Measurements from ENCODE around the gene OCRL. TPM values are rescaled to one million over a fixed set of nuclear protein-coding genes. Genes with fewer than 3 reads are reported as not detected.

The OCRL gene
- total RNA-seq, 1 experiment from 2014 or later = 19.4 TPM

DNA sequence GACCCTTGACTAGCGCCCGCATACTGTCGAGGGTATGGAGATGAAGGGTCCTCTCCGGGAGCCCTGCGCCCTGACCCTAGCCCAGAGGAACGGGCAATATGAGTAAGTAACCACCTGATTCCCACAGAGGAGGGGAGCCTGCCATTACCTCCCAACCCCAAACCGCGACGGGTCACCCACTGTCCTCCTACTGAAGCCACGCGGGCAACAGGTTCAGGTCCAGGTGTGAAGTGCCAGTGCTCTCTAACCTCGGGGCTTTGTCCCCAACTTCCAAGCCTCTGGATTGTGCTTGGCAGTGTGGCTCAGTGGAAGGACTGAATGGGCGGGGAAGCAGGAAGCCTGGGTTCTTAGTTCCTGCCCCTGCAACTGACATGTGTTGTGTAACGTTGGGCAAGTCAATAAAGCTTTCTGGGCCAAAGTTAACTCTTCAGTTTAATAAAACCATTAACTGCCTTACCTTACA is 694 bp downstream of the OCRL start:
- peak; percentile 36 for DNase-seq
- H3K79me2 ChIP-seq (ENCODE audit: low read length) = peaks cover 14% of the 10 kb centered on the region
- H3K9ac ChIP-seq (ENCODE audit: low read length) = peak overlapping the region; percentile 55
- peak overlapping the region; percentile 84 for H3K4me3 ChIP-seq (ENCODE audit: low read length)
- no peaks in the 10 kb centered on the region for H3K27me3 ChIP-seq (ENCODE audit: low read length)
- no peaks in the 10 kb centered on the region for H3F3A ChIP-seq (ENCODE audit: low read length, unreplicated experiment)
- no peaks in the 10 kb centered on the region for H3K36me3 ChIP-seq (ENCODE audit: low read depth, low read length)
- peak overlapping the region; percentile 88 for H3K4me2 ChIP-seq (ENCODE audit: low read length)
- 0 out of 2 replicates have a peak, but pooled peaks cover 6% of the 10 kb centered on the region for H3K4me1 ChIP-seq (ENCODE audit: insufficient read depth, low read length)
- intact Hi-C loops (cut with micrococcal nuclease) = loop anchor here (2.0 kb wide), 1 partner anchor 18 kb away; the partner anchor contains the start of gene SMARCA1
- peak overlapping the region; percentile 76 for H2AFZ ChIP-seq (ENCODE audit: low read length)
- H4K20me1 ChIP-seq (ENCODE audit: low read length) = no peaks in the 10 kb centered on the region
- no peaks in the 10 kb centered on the region for H3K9me3 ChIP-seq (ENCODE audit: low read length)
- BruUV-seq (replicated peaks) = TSS peak; percentile 38
- TF ChIP-seq EZH2 (IDR thresholded peaks at IDR 0.05; ENCODE audit: low read length, unreplicated experiment) (no peak), EZH2phosphoT487 (IDR thresholded peaks at IDR 0.05; ENCODE audit: borderline replicate concordance, low read length) (no peak), CTCF (conservative IDR thresholded peaks at IDR 0.05; ENCODE audit: low read depth, low read length) (no peak)
- ChIA-PET CTCF (no interaction called here), POLR2A (ENCODE audit: unreplicated experiment) (no interaction called here)
- ATAC-seq = peak; percentile 65
- no peaks in the 10 kb centered on the region for H3K9me2 ChIP-seq (replicated peaks; ENCODE audit: low read length)
- 0 out of 2 replicates have a peak overlapping the region, but pooled peaks have one; percentile 23 for H3K27ac ChIP-seq (ENCODE audit: low read length)

DNA sequence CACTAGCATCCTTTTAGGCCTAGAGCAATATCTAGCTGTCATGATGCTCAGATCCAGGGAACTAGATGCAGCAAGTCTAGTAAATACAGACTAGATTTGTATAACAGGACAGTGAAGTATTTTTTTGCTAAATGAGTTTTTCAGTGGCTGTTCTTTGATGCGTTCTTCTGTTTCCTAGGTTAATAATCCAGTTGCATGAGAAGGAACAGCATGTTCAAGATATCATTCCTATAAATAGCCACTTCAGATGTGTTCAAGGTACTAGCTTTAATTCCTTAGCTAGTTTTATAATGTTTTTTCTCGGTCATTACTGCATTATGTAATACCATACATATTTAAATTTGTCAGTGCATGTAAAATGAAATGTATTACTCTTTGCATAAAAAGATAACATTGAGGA is 4.7 kb downstream of the OCRL start:
- no peak overlapping the region for H3K9ac ChIP-seq (ENCODE audit: low read length)
- H3K4me3 ChIP-seq (ENCODE audit: low read length) = no peak overlapping the region
- intact Hi-C loops (cut with micrococcal nuclease) = no loop called here
- H3K4me1 ChIP-seq (ENCODE audit: insufficient read depth, low read length) = 0 out of 2 replicates have a peak, but pooled peaks cover 6% of the 10 kb centered on the region
- BruUV-seq (replicated peaks) = no TSS peak
- TF ChIP-seq EZH2 (IDR thresholded peaks at IDR 0.05; ENCODE audit: low read length, unreplicated experiment) (no peak), EZH2phosphoT487 (IDR thresholded peaks at IDR 0.05; ENCODE audit: borderline replicate concordance, low read length) (no peak), CTCF (conservative IDR thresholded peaks at IDR 0.05; ENCODE audit: low read depth, low read length) (no peak)
- no peak for ATAC-seq
- no peaks in the 10 kb centered on the region for H3F3A ChIP-seq (ENCODE audit: low read length, unreplicated experiment)
- CTCF ChIA-PET = interaction anchor here (0.5 kb wide), 1 partner anchor 23 kb away, joined by 7 read pairs; no protein-coding TSS in a partner anchor
- 0 out of 2 replicates have a peak, but pooled peaks cover 5% of the 10 kb centered on the region for H3K36me3 ChIP-seq (ENCODE audit: low read depth, low read length)
- DNase-seq = no peak
- H3K4me2 ChIP-seq (ENCODE audit: low read length) = no peak overlapping the region
- no peak overlapping the region for H3K27ac ChIP-seq (ENCODE audit: low read length)
- H3K9me2 ChIP-seq (replicated peaks; ENCODE audit: low read length) = no peaks in the 10 kb centered on the region
- H3K27me3 ChIP-seq (ENCODE audit: low read length) = no peaks in the 10 kb centered on the region
- POLR2A ChIA-PET (ENCODE audit: unreplicated experiment) = no interaction called here
- no peaks in the 10 kb centered on the region for H4K20me1 ChIP-seq (ENCODE audit: low read length)
- no peaks in the 10 kb centered on the region for H3K9me3 ChIP-seq (ENCODE audit: low read length)
- no peak overlapping the region for H2AFZ ChIP-seq (ENCODE audit: low read length)
- peaks cover 14% of the 10 kb centered on the region for H3K79me2 ChIP-seq (ENCODE audit: low read length)

DNA sequence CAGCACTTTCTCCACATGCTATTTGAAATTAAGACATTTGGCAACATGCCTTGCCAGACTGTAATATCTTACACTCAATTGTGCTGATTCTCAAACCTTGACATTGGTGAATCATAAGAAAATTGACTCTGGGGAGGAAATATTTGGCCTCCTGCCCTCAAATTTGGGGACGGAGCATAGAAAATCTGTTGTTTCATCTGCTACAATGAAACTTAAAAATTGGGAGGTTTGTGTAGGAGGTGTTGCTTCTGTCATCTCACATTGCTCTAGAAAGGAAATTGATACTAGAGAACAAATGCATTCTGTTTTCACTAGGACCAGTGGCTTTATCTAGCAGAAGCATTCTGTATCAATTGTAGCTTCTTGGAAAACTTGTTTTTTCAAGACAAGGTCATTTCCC is 5.3 kb downstream of the OCRL start:
- 0 out of 2 replicates have a peak, but pooled peaks cover 5% of the 10 kb centered on the region for H3K36me3 ChIP-seq (ENCODE audit: low read depth, low read length)
- no peak overlapping the region for H3K9ac ChIP-seq (ENCODE audit: low read length)
- ChIA-PET CTCF (no interaction called here), POLR2A (ENCODE audit: unreplicated experiment) (interaction anchor here (0.6 kb wide), 1 partner anchor 660 kb away, joined by 3 read pairs; no protein-coding TSS in a partner anchor)
- H3K4me3 ChIP-seq (ENCODE audit: low read length) = no peak overlapping the region
- H3K4me2 ChIP-seq (ENCODE audit: low read length) = no peak overlapping the region
- no TSS peak for BruUV-seq (replicated peaks)
- no peaks in the 10 kb centered on the region for H3K9me2 ChIP-seq (replicated peaks; ENCODE audit: low read length)
- no peak overlapping the region for H3K27ac ChIP-seq (ENCODE audit: low read length)
- H3K79me2 ChIP-seq (ENCODE audit: low read length) = peaks cover 14% of the 10 kb centered on the region
- H3K4me1 ChIP-seq (ENCODE audit: insufficient read depth, low read length) = 0 out of 2 replicates have a peak, but pooled peaks cover 6% of the 10 kb centered on the region
- no peak for DNase-seq
- no peaks in the 10 kb centered on the region for H3F3A ChIP-seq (ENCODE audit: low read length, unreplicated experiment)
- no peak for ATAC-seq
- intact Hi-C loops (cut with micrococcal nuclease) = no loop called here
- H3K9me3 ChIP-seq (ENCODE audit: low read length) = no peaks in the 10 kb centered on the region
- no peak overlapping the region for H2AFZ ChIP-seq (ENCODE audit: low read length)
- no peaks in the 10 kb centered on the region for H4K20me1 ChIP-seq (ENCODE audit: low read length)
- H3K27me3 ChIP-seq (ENCODE audit: low read length) = no peaks in the 10 kb centered on the region
- TF ChIP-seq EZH2phosphoT487 (IDR thresholded peaks at IDR 0.05; ENCODE audit: borderline replicate concordance, low read length) (no peak), CTCF (conservative IDR thresholded peaks at IDR 0.05; ENCODE audit: low read depth, low read length) (no peak), EZH2 (IDR thresholded peaks at IDR 0.05; ENCODE audit: low read length, unreplicated experiment) (no peak)
